GM23248 (cell line): ENCODE measurements around the gene EFHC1. TPM values are rescaled to one million over a fixed set of nuclear protein-coding genes. Genes with fewer than 3 reads are reported as not detected.

Experiments
- DNase-seq: peaks from one replicate; pipeline ENCODE4 v3.0.0-alpha.2; 2015
- H2AFZ ChIP-seq: fragments of 200-600 bp; sonication (generic); 2 replicates; pipeline ENCODE4 v1.6.1; 2016; ENCODE audit warnings: antibody characterized with exemption
- H3F3A ChIP-seq: fragments of 200-600 bp; sonication (generic); 2 replicates; pipeline ENCODE4 v1.6.1; 2016; ENCODE audit warnings: mild to moderate bottlenecking, antibody characterized with exemption, mixed run types; ENCODE audit not compliant: insufficient read depth
- H3K27ac ChIP-seq: fragments of 200-600 bp; sonication (generic); 2 replicates; pipeline ENCODE4 v1.5.1; 2016; ENCODE audit warnings: mild to moderate bottlenecking
- H3K27me3 ChIP-seq: fragments of 200-600 bp; sonication (generic); replicated peaks from 2 replicates; pipeline ENCODE4 v1.6.1; 2016; ENCODE audit warnings: mild to moderate bottlenecking; ENCODE audit not compliant: insufficient read depth
- H3K36me3 ChIP-seq: fragments of 200-600 bp; sonication (generic); 2 replicates; pipeline ENCODE4 v1.6.1; 2016; ENCODE audit warnings: low read depth, mild to moderate bottlenecking
- H3K4me1 ChIP-seq: fragments of 200-600 bp; sonication (generic); 2 replicates; pipeline ENCODE4 v1.6.1; 2016; ENCODE audit warnings: mild to moderate bottlenecking; ENCODE audit not compliant: insufficient read depth
- H3K4me2 ChIP-seq: fragments of 200-600 bp; sonication (generic); one replicate; pipeline ENCODE4 v1.6.1; 2016; ENCODE audit warnings: mild to moderate bottlenecking; ENCODE audit not compliant: unreplicated experiment
- H3K4me3 ChIP-seq: fragments of 200-600 bp; sonication (generic); 2 replicates; pipeline ENCODE4 v1.5.1; 2016; ENCODE audit warnings: mild to moderate bottlenecking
- H3K79me2 ChIP-seq: fragments of 200-600 bp; sonication (generic); 2 replicates; pipeline ENCODE4 v1.6.1; 2016; ENCODE audit warnings: mild to moderate bottlenecking; ENCODE audit not compliant: insufficient read depth
- H3K9ac ChIP-seq: fragments of 200-600 bp; sonication (generic); 2 replicates; pipeline ENCODE4 v1.6.1; 2016; ENCODE audit warnings: mild to moderate bottlenecking
- H3K9me2 ChIP-seq: fragments of 200-600 bp; sonication (generic); 2 replicates; pipeline ENCODE4 v1.6.1; 2016; ENCODE audit warnings: mixed run types, mild to moderate bottlenecking, moderate library complexity; ENCODE audit not compliant: insufficient read depth
- H3K9me3 ChIP-seq: fragments of 200-600 bp; sonication (generic); one replicate; pipeline ENCODE4 v1.6.1; 2017; ENCODE audit warnings: low read depth
- H4K20me1 ChIP-seq: fragments of 200-600 bp; sonication (generic); 2 replicates; pipeline ENCODE4 v1.6.0; 2016; ENCODE audit not compliant: insufficient read depth
- EZH2 ChIP-seq: fragments of 200-600 bp; sonication (generic); IDR thresholded peaks from 2 replicates; pipeline ENCODE4 v1.6.1; 2018; ENCODE audit warnings: antibody characterized with exemption, mild to moderate bottlenecking; ENCODE audit not compliant: insufficient read depth, poor library complexity, severe bottlenecking
- EZH2phosphoT487 ChIP-seq: fragments of 200-600 bp; sonication (generic); IDR thresholded peaks from 2 replicates; pipeline ENCODE4 v1.6.1; 2018; ENCODE audit warnings: antibody characterized with exemption, moderate library complexity, mild to moderate bottlenecking, low read depth; ENCODE audit not compliant: insufficient read depth
- WGBS, 2 experiments: methylation state at CpG; one replicate each; pipeline ENCODE4 v1.1.6; 2015 to 2017; ENCODE audit warnings: low lambda C conversion rate in 2 of 2, low coverage in 1 of 2; ENCODE audit errors: missing lambda C conversion rate in 2 of 2; 5-methylcytosine and 5-hydroxymethylcytosine counted together
- in situ Hi-C: fragments of 300-500 bp; cut with MboI; formaldehyde crosslinking; loops from 2 replicates; pipeline ENCODE4 v1.15.0; 2020
- polyA plus RNA-seq: library from polyadenylated mRNA; unstranded; fragments of >200 nt; fragmentation: Nextera tagmentation; extraction: Ambion mirVana; gene quantifications from 2 replicates; pipeline ENCODE4 v1.2.1, GENCODE V29; 2016
- total RNA-seq: library from RNA; depleted of rRNA; stranded (reverse); fragments of >200 nt; shearing (Covaris generic); gene quantifications from 2 replicates; pipeline ENCODE4 v1.2.3, GENCODE V29; 2014

EFHC1 gene
- total and polyA plus RNA-seq, 2 experiments from 2014 or later = 29.7 to 36.1 TPM

GRCh38 chr6:52522151-52522626 is 102.0 kb downstream of the EFHC1 start:
- TF ChIP-seq EZH2phosphoT487 (no peak), EZH2 (no peak)
- H3K4me1 ChIP-seq = peaks cover 80% of the 10 kb centered on the region

GRCh38 chr6:52522655-52523054 is 102.5 kb downstream of the EFHC1 start:
- Histone ChIP-seq H3K9me2 (no peaks in the 10 kb centered on the region), H3K79me2 (peaks cover 94% of the 10 kb centered on the region), H3K36me3 (peaks cover 20% of the 10 kb centered on the region), H3K4me2 (peak overlapping the region; percentile 27), H2AFZ (no peak overlapping the region), H3K9me3 (no peaks in the 10 kb centered on the region), H3F3A (peaks cover 85% of the 10 kb centered on the region), H3K9ac (peak overlapping the region; percentile 30), H3K4me3 (no peak overlapping the region), H3K27me3 (no peaks in the 10 kb centered on the region), H4K20me1 (no peaks in the 10 kb centered on the region), H3K27ac (peak overlapping the region; percentile 98), H3K4me1 (peaks cover 75% of the 10 kb centered on the region)
- TF ChIP-seq EZH2 = no peak
- TF ChIP-seq EZH2phosphoT487 = no peak
- DNase-seq = peak; percentile 57
- 63 to 73% methylated on average over 3 of the region's 3 CpGs for WGBS, 2 experiments
- in situ Hi-C loops = no loop called here

More at GRCh38 chr6:52522151-52522626, 102.0 kb downstream of the EFHC1 start:
- Histone ChIP-seq H4K20me1 (no peaks in the 10 kb centered on the region), H3K9me2 (no peaks in the 10 kb centered on the region), H3K79me2 (peaks cover 91% of the 10 kb centered on the region), H3K27me3 (no peaks in the 10 kb centered on the region), H3K9me3 (no peaks in the 10 kb centered on the region), H2AFZ (no peak overlapping the region), H3K4me3 (no peak overlapping the region), H3K27ac (peak overlapping the region; percentile 98), H3K4me2 (peak overlapping the region; percentile 55), H3K9ac (peak overlapping the region; percentile 69), H3K36me3 (peaks cover 20% of the 10 kb centered on the region), H3F3A (peaks cover 88% of the 10 kb centered on the region)
- WGBS, 2 experiments = 18 to 19% methylated on average over 7 of the region's 7 CpGs
- in situ Hi-C loops = no loop called here
- peak; percentile 87 for DNase-seq

GRCh38 chr6:52523378-52524142 is 103.4 kb downstream of the EFHC1 start:
- Histone ChIP-seq H3K9me2 (no peaks in the 10 kb centered on the region), H3K27me3 (no peaks in the 10 kb centered on the region), H3F3A (peaks cover 84% of the 10 kb centered on the region), H4K20me1 (no peaks in the 10 kb centered on the region), H3K4me2 (peak overlapping the region; percentile 27), H3K9ac (peak overlapping the region; percentile 30; the same call in 1 of the 2 replicates), H3K79me2 (peaks cover 96% of the 10 kb centered on the region), H2AFZ (no peak overlapping the region), H3K4me3 (no peak overlapping the region), H3K36me3 (peaks cover 17% of the 10 kb centered on the region), H3K4me1 (peaks cover 66% of the 10 kb centered on the region), H3K9me3 (no peaks in the 10 kb centered on the region), H3K27ac (peak overlapping the region; percentile 98)
- no peak for TF ChIP-seq EZH2phosphoT487
- TF ChIP-seq EZH2 = no peak
- in situ Hi-C loops = no loop called here
- 77 to 79% methylated on average over 6 of the region's 6 CpGs for WGBS, 2 experiments
- peak; percentile 29 for DNase-seq

- Histone ChIP-seq H3K4me1 (peaks cover 52% of the 10 kb centered on the region), H3F3A (peaks cover 80% of the 10 kb centered on the region), H3K27ac (peak overlapping the region; percentile 14), H3K9ac (no peak overlapping the region), H3K9me2 (no peaks in the 10 kb centered on the region), H3K27me3 (no peaks in the 10 kb centered on the region), H4K20me1 (no peaks in the 10 kb centered on the region), H3K36me3 (peaks cover 16% of the 10 kb centered on the region), H3K79me2 (peaks cover 96% of the 10 kb centered on the region), H3K4me3 (no peak overlapping the region), H3K9me3 (no peaks in the 10 kb centered on the region), H2AFZ (no peak overlapping the region), H3K4me2 (no peak overlapping the region)
- TF ChIP-seq EZH2phosphoT487 (no peak), EZH2 (no peak)
- DNase-seq = no peak
- WGBS, 2 experiments = 81 to 82% methylated on average over 4 of the region's 4 CpGs
- in situ Hi-C loops = no loop called here
These were observed 104.8 kb downstream of the EFHC1 start for GRCh38 chr6:52524918-52525317.
